Measurements from ENCODE around the gene COX4I2. TPM values are rescaled to one million over a fixed set of nuclear protein-coding genes. Genes with fewer than 3 reads are reported as not detected.
"Not testable (repeated sequence)": the region's sequence is repeated elsewhere in the genome, so short reads cannot be mapped to it uniquely, and the experiment has no call there.

The COX4I2 gene
- total and polyA plus RNA-seq, 2 of the 4 experiments (the other 2 are of a cell fraction): not detected

GRCh38 chr20:31596412-31596715, 41.3 kb upstream of the COX4I2 start:
- peak overlapping the region; percentile 56 to 92 for H4K8ac ChIP-seq (ENCODE audit: low read depth in 2 of 2, low read length in 2 of 2)
- H2AK9ac ChIP-seq (replicated peaks; ENCODE audit: low read depth, low read length, poor library complexity); intact Hi-C loops (cut with micrococcal nuclease); dilution Hi-C loops (cut with HindIII; ENCODE audit: low sequenced_read_pairs, unreplicated experiment); in situ Hi-C loops (cut with MboI; ENCODE audit: low sequenced_read_pairs); H3K4me3 ChIP-seq (ENCODE audit: insufficient read depth, low read depth, low read length); H3K9me3 ChIP-seq (ENCODE audit: control insufficient read depth, insufficient read depth, low read length); H4K20me1 ChIP-seq (ENCODE audit: insufficient read depth, low read length); H3K79me1 ChIP-seq (ENCODE audit: low read depth in 1 of 2, low read length in 2 of 2); H3K27me3 ChIP-seq (ENCODE audit: control insufficient read depth, insufficient read depth, low read length); ATAC-seq (ENCODE audit: low read depth); H3K9me1 ChIP-seq (ENCODE audit: insufficient read depth, low read length); BruUV-seq (replicated peaks); H3K36me3 ChIP-seq (ENCODE audit: control insufficient read depth, insufficient read depth, low read length); DNase-seq: not testable (repeated sequence)
- H2BK15ac ChIP-seq (ENCODE audit: low read depth, low read length): peak overlapping the region; percentile 31; the same call in 1 of the 3 replicates
- ChIA-PET POLR2A (ENCODE audit: unreplicated experiment) (interaction anchor here (0.6 to 1.6 kb wide), 2 partner anchors 9 to 115 kb away, joined by 4 to 8 read pairs; partner anchors contain the start of gene ID1), CTCF (interaction anchor here (0.9 to 1.3 kb wide), 3 partner anchors 9 to 34 kb away, joined by 3 to 4 read pairs (median 4); no protein-coding TSS in a partner anchor)
- H3K9ac ChIP-seq (ENCODE audit: low read depth, low read length): peak overlapping the region; percentile 48
- H2BK20ac ChIP-seq (ENCODE audit: low read depth, low read length): peak overlapping the region; percentile 95
- peak overlapping the region; percentile 39; the same call in 1 of the 2 replicates for H3K14ac ChIP-seq (replicated peaks; ENCODE audit: low read depth, low read length)
- H3K56ac ChIP-seq (ENCODE audit: extremely low read depth, insufficient read depth, low read length): peak overlapping the region; percentile 60; the same call in 1 of the 2 replicates
- H3K23ac ChIP-seq (ENCODE audit: low read depth, low read length): peak overlapping the region; percentile 81; the same call in 1 of the 2 replicates
- H3K18ac ChIP-seq (ENCODE audit: low read depth, low read length): peak overlapping the region; percentile 71
- H3K27ac ChIP-seq (ENCODE audit: insufficient read depth, low read length): peak overlapping the region; percentile 96
- WGBS, 2 experiments (ENCODE audit: extremely low coverage in 2 of 2, insufficient read length in 1 of 2): no CpG with 5 or more reads among the region's 4 CpGs
- peak overlapping the region; percentile 14; the same call in 1 of the 2 replicates for H3K4me2 ChIP-seq (ENCODE audit: low read depth, low read length)
- H2BK120ac ChIP-seq (ENCODE audit: low read depth, low read length): peak overlapping the region; percentile 93
- peak overlapping the region; percentile 85 for H4K5ac ChIP-seq (ENCODE audit: low read depth, low read length)
- peaks cover 14% of the 10 kb centered on the region for H3K4me1 ChIP-seq (ENCODE audit: control insufficient read depth, insufficient read depth, low read length)
- peak overlapping the region; percentile 88 for H4K91ac ChIP-seq (ENCODE audit: insufficient read depth, low read depth, low read length)
- H2AK5ac ChIP-seq (ENCODE audit: low read depth, low read length): peak overlapping the region; percentile 83
- H3K4ac ChIP-seq (ENCODE audit: low read depth, low read length): peak overlapping the region; percentile 97
- peak overlapping the region; percentile 81 for H2AFZ ChIP-seq (replicated peaks; ENCODE audit: low read length, poor library complexity)
- H2BK5ac ChIP-seq (ENCODE audit: low read depth, low read length, poor library complexity, severe bottlenecking): peak overlapping the region; percentile 83
